NK-92 (cell line): ENCODE results near the gene ITM2A.

Experiments used
- DNase-seq: peaks from one replicate; lab custom pipeline; 2025; ENCODE audit not compliant: unreplicated experiment; lab: John Stamatoyannopoulos, UW

Gene ITM2A

GRCh38 chrX:79366873-79367749, at the start of gene ITM2A:
ITM2A (minus strand) TSS chrX:79367334; CDS start chrX:79367215, 119 bp downstream.
- DNase-seq, result no peak

DNA sequence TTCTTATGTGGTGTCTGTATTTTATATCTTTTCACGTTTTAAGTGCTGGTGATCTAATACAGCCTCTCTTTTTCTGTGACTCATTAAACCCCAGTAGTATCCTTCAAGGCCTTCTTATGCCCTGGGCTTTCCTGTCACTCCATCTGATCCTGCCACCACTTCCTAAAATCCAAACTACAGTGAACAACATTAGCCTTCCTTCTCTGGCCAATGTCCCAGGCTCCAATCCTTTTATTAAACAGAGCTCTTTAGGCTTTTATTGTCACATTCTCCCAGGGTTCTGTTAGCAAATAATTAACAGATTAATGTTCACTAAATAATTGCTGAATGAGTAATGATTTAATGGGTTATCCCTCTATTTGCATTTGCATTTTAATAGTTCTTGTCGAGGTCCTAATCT, 47.9 kb upstream of the ITM2A start:
- DNase-seq, result no peak

DNA sequence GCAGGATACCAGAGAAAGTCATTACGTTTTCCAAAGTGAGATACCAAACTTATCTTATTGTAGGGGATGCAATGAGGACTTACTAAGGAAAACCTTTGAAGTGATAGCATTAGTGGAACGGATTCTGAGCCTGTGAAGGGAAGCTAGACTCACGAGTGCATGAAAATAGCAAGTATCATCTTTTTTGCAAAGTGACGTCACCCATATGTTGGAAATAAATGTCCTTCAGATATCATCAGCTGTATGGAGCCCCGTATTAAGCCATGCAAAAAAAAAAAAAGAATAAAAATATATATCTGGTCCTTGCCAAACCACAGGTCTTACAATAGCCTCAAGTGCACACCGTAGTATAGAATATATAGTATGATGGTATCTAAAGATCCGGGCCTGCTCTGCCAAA, 46.8 kb upstream of the ITM2A start:
- DNase-seq, result no peak

DNA sequence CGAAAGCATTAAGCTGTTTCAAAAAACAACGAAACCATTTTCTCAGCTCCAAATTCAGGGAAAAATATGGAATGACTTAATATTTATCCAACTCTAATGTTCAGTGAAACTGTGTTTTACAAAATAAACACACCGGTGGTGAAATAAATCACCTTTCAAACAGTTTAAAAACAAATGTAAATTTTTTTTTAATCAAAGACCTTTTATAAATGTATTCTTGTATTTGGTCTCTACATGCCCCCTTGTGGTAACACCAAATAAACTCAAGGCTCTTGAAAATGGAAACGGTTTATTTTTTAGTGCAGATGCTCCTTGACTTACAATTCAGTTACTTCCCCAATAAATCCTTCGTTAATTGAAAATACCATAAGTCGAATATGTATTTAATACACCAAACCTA, 45.8 kb upstream of the ITM2A start:
- DNase-seq, result no peak

GRCh38 chrX:79412166-79412565, 45.0 kb upstream of the ITM2A start:
- no peak for DNase-seq

DNA sequence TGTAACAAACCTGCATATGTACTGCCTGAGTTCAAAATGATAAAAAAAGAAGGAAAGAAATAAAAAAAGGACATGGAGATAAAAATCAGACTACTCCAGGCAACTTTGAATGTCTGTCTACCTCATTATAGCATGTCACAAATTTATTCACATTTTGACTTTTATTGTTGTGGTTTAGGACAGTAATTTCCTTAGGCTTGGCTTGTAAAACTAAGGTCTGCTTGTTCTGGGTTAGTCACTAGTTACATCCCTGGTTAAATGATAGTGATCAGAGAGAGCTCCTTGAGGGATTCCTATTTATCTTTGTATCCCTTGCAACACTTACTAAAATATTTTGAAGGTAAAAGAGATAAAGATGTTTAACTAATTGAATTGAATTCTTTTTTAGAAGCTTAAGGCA, 42.5 kb upstream of the ITM2A start:
- DNase-seq, result no peak

DNA sequence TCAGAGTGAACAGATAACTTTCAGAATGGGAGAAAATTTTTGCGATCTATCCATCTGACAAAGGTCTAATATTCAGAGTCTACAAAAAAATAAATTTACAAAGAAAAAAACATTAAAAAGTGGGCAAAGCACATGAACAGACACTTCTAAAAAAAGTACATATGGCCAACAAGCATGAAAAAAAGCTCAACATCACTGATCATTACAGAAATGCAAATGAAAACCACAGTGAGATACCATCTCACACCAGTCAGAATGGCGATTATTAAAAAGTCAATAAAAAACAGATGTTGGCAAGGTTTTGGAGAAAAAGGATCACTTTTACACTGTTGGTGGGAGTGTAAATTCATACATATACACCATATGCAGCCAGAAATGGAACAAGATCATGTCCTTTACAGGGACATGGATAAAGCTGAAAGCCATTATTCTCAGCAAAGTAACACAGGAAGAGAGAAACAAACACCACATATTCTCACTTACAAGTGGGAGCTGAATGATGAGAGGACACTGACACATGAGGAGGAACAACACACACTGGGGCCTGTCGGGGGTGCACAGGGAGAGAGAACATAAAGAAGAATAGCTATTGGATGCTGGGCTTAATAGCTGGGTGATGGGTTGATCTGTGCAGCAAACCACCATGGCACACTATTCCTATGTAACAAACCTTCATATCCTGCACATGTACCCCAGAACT, 41.6 kb upstream of the ITM2A start:
- DNase-seq, result no peak

GRCh38 chrX:79400623-79401022, 33.5 kb upstream of the ITM2A start:
- DNase-seq, result no peak

GRCh38 chrX:79375340-79375739, 8.2 kb upstream of the ITM2A start:
- no peak for DNase-seq

- DNase-seq, result no peak
Measured at GRCh38 chrX:79371640-79372039, 4.5 kb upstream of the ITM2A start.

DNA sequence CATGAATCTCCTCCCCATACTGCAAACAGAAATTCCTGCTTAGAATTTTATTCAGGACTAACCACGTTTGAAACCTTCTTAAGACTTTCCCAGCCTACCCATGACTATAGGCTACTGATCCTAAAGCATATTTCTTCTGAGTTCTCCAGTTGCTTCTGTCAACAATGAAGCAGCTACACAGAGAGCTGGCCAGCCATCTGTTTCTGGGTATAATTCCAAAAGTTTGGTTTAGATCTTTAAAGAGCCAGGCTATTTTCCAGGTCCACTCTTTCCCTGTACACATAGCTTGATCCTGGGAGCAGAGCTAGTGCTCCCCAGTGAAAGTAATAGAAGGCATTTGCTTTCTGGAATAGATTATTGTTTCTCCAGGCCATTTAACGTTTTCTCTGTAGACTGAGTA, 4.0 kb upstream of the ITM2A start:
- DNase-seq, result no peak

DNA sequence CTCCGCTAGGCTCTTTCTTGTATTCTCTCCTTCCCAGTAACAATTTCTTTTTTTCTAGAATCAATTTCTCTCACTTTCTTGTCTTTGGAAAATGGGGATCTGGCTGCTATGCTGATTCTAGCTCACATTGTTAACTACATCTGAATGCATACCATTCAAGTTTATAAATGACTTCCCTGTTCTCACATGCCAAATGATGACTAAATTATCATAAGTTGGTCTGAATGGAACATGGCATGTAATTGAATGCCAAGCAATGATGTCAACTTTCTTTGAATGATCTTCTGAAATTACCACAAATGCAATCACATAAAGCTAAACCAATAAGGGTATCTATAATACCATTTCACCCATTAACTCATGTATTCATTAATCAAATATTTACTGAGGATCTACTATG, 2.7 kb upstream of the ITM2A start:
- DNase-seq, result no peak

DNA sequence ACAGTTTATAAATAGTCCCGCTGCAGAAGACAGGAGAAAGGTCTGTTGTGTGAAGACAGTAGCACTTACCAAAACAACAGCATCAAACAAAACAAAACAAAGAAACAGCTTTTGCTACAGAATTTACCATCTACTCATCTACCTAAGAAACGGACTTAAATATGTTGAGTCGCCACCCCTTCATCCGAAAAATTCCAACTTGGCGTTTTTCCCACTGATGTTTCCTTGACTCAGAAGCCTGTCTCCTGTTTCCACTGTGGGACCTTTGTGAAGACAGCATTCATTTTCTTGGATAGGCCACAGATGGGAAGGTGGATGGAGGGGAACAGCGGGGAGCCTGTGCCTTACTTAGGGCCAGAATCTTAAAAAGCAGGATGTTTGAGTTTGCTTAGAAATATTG, 1.3 kb upstream of the ITM2A start:
- no peak for DNase-seq

GRCh38 chrX:79367907-79368306, 773 bp upstream of the ITM2A start:
- no peak for DNase-seq

DNA sequence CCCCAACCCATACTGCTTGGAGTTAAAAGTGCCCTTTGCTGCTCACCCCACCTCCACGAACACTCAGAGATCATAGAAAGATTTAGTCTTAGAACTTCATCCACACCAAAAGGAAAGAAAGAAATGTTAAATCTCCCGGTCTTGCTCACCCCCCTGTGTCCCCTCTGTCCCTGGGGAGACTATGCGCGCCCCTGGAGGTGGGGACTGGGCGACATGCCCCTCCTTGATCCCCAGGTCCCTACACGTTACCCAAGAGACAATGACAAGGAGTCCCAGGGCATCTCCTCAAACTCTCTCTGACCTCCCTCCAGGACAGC, 620 bp downstream of the ITM2A start:
- DNase-seq, result no peak

DNA sequence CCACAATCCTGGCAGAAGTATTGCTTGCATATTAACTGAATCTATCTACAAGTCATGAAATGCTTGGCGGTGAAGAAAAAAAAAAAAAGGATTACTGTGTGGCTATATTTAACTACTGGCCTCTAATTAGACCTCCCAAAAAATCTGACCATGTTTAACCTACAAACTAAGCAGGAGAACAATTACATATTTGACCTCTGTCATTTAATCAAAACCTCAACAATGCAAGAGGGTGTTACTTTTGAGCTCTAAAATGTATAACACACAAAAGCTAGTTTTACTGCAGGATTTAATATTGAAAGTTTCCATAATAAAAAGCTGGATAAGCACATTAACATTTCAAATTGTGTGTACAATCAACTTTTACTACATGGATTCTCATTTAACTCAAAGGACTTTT, 1.5 kb downstream of the ITM2A start:
- DNase-seq, result no peak

DNA sequence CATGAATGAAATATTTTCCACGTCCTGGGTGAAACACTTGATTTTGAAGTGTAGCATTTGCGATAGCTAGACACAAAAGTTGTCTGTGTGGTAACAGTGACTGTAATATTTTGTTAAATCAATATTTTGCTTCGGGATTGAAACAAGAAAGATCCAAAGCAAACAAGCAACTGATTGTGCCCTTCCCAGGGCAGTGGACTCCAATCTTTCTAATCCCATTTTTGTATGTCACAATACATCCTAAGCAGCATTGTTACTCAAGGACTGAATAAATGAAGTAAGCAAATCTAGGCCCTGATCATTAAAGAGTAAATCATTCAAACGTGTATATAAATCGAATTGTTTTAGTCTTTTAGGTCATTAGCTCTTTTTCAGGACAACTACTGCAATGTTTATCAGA, 2.8 kb downstream of the ITM2A start:
- DNase-seq, result no peak

GRCh38 chrX:79361192-79361870, 5.8 kb downstream of the ITM2A start:
- DNase-seq, result no peak

DNA sequence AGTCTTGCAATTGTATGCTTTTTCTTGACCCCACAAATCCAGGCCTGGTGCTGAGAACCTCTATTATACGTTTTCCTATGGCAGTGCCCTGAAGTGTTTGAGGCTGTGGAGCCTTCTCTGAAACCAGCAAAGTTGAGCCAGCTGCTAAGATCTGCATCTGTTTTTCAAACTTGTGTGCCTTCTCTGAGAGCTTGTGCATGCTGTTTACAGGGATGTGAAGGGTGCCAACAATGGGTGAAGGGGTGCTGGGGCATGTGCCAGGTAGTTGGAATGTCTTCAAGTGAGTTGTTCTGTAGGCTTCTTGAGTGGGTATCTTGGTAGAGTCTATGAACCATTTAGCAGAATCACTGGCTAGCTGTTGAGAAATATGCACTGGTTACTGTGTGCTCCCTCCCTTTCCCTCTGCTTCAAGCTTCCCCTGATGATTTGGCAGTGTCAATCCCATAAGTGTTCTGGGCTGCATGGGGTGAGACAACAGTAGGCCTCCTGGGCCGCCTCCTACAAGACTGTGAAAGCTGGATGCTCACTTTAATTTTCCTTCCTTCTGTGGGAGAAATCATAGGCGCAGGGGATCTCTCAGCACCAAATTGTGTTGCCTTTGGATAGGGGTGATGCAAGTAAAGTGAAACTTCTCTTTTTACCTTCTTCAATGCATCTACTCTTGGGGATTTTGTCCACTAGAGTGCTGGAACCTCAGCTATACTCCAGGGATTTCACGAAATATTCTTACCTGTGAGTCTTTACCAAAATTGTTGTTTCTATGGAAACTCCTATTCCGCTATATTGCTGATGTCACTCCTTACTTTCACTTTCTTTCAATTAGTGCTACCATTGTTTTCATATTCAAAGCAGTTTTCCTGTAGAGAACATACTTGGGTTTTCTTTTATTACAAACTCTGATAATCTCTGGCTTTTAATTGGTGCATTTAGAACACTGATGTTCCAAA, 30.0 kb downstream of the ITM2A start:
- DNase-seq, result no peak

DNA sequence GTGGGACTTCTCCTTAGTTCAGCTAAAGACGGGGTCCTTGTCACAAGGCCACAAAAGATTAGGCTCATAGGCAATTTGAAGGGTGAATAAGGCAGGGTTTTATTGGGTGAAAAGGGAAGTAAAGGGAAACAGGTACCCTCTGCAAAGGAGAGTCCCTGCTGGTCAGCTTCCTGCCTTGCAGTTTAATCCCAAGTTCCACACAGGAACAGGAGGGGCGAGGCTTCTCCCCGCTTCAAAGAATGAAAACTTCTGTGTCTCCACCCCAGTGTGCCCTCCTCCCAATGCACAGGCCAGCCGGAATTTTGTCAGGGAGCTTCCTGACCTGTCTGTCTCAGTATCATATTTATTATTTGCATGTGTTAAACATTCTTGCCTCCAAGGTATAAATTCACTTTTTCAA, 37.1 kb downstream of the ITM2A start:
- no peak for DNase-seq
